Karpas-422 (cell line): ENCODE data around the gene SYNE3. TPM values are rescaled to one million over a fixed set of nuclear protein-coding genes. Genes with fewer than 3 reads are reported as not detected.

Experiments
- DNase-seq: peaks from one replicate; pipeline ENCODE4 v3.0.0-alpha.2; 2015
- H2AFZ ChIP-seq: fragments of 200-600 bp; sonication (generic); 2 replicates; pipeline ENCODE4 v1.6.1; 2014; ENCODE audit warnings: antibody characterized with exemption, low read length, mixed read lengths
- H3K27ac ChIP-seq: fragments of 200-600 bp; sonication (generic); 2 replicates; pipeline ENCODE4 v1.5.1; 2014; ENCODE audit warnings: mild to moderate bottlenecking, low read length, moderate library complexity
- H3K27me3 ChIP-seq: fragments of 200-600 bp; sonication (generic); 2 replicates; pipeline ENCODE4 v1.6.1; 2014; ENCODE audit warnings: low read length, mixed read lengths
- H3K36me3 ChIP-seq: fragments of 200-600 bp; sonication (generic); 2 replicates; pipeline ENCODE4 v1.6.1; 2014; ENCODE audit warnings: low read length, mixed read lengths; ENCODE audit not compliant: insufficient read depth
- H3K4me1 ChIP-seq: fragments of 200-600 bp; sonication (generic); 2 replicates; pipeline ENCODE4 v1.6.1; 2014; ENCODE audit warnings: mild to moderate bottlenecking, low read length, mixed read lengths
- H3K4me2 ChIP-seq: fragments of 200-600 bp; sonication (generic); 2 replicates; pipeline ENCODE4 v1.6.1; 2014; ENCODE audit warnings: low read length, low read depth, mild to moderate bottlenecking; ENCODE audit not compliant: poor library complexity, severe bottlenecking
- H3K4me3 ChIP-seq: fragments of 200-600 bp; sonication (generic); 2 replicates; pipeline ENCODE4 v1.5.1; 2014; ENCODE audit warnings: mild to moderate bottlenecking, antibody characterized with exemption, low read length, mixed read lengths
- H3K79me2 ChIP-seq: fragments of 200-600 bp; sonication (generic); 2 replicates; pipeline ENCODE4 v1.6.1; 2014; ENCODE audit warnings: mild to moderate bottlenecking, low read length, mixed read lengths
- H3K9ac ChIP-seq: fragments of 200-600 bp; sonication (generic); 2 replicates; pipeline ENCODE4 v1.6.0; 2014; ENCODE audit warnings: low read length
- H3K9me2 ChIP-seq: fragments of 200-600 bp; sonication (generic), shearing (Covaris generic); replicated peaks from 2 replicates; pipeline ENCODE4 v1.6.0; 2014; ENCODE audit warnings: mild to moderate bottlenecking, low read length, moderate library complexity; ENCODE audit not compliant: insufficient read depth
- H3K9me3 ChIP-seq: fragments of 300-700, 200-600 bp; sonication (generic); 2 replicates; pipeline ENCODE4 v1.6.1; 2014; ENCODE audit warnings: low read length, mixed read lengths
- H4K20me1 ChIP-seq: fragments of 200-600 bp; sonication (generic); 2 replicates; pipeline ENCODE4 v1.6.1; 2014; ENCODE audit warnings: mild to moderate bottlenecking, antibody characterized with exemption, low read length, low read depth; ENCODE audit not compliant: insufficient read depth
- total RNA-seq: library from RNA; depleted of rRNA; stranded (reverse); fragments of >200 nt; shearing (Covaris generic); gene quantifications from 2 replicates; pipeline ENCODE4 v1.2.3, GENCODE V29; 2014; ENCODE audit warnings: low replicate concordance

Gene SYNE3
- total RNA-seq, 1 experiment from 2014 or later, result 1.8 TPM

DNA sequence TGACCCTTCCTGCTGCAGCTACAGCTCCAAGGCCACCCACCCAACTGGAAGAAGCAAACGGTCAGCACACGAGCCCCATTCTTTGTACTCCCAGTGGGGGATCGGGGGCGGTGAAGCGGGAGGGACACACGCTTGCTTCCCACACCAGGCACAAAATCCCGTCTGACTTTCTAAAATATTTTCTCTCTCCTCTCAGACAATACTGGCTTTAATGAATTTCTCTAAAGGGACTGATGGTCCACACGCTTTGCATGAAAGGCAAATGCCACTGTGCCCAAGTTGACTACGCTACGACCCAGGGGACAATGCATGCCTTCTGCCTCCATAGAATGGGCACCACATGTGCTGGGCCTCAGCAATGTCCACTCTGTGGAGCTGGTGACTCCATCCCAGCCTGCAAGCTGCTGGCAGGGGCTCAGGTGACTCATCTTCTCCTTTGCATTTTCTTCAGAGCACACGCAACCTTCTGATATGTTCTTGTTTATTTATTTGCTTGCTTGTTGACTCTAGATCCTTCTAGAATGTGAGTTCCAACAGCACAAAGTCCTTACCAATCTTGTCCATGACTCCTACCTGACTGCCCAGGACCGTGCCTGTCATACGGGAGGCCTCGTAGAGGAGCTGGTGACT is 15.6 kb downstream of the SYNE3 start:
- Histone ChIP-seq H3K27me3 (no peaks in the 10 kb centered on the region), H3K27ac (no peak overlapping the region), H3K4me3 (no peak overlapping the region), H3K9me3 (no peaks in the 10 kb centered on the region), H3K4me2 (peak overlapping the region; percentile 48), H2AFZ (no peak overlapping the region), H3K9ac (no peak overlapping the region), H3K9me2 (no peaks in the 10 kb centered on the region), H3K36me3 (no peaks in the 10 kb centered on the region), H4K20me1 (no peaks in the 10 kb centered on the region), H3K79me2 (no peaks in the 10 kb centered on the region), H3K4me1 (peaks cover 42% of the 10 kb centered on the region)
- peak; percentile 48 for DNase-seq

- H3K36me3 ChIP-seq, result no peaks in the 10 kb centered on the region
- peak overlapping the region; percentile 48 for H3K4me2 ChIP-seq
- no peak overlapping the region for H3K4me3 ChIP-seq
- H3K9me2 ChIP-seq, result no peaks in the 10 kb centered on the region
- DNase-seq, result no peak
- no peak overlapping the region for H3K9ac ChIP-seq
- H2AFZ ChIP-seq, result no peak overlapping the region
- peaks cover 48% of the 10 kb centered on the region for H3K4me1 ChIP-seq
- no peaks in the 10 kb centered on the region for H3K27me3 ChIP-seq
- H3K27ac ChIP-seq, result no peak overlapping the region
- no peaks in the 10 kb centered on the region for H3K9me3 ChIP-seq
- no peaks in the 10 kb centered on the region for H3K79me2 ChIP-seq
- no peaks in the 10 kb centered on the region for H4K20me1 ChIP-seq
Observed at GRCh38 chr14:95500201-95500681, 16.2 kb downstream of the SYNE3 start.

DNA sequence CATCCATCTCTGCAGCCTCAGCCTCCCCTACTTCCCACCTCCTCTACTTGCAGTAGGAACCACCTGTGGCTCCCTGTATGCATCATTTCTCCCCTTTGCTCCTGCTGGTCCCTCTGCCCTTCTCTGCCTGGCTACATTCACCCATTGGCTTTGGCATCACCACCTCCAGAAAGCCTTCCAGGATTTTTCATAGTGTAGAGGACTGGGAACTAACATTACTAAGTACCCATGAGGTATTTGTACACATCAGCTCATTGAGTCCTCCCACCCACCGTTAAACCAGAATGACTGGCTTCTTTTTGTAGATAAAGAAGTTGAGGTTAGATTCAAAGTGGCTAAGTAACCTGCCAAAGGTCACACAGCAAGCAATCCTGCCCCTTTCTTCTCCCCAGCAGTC is 17.1 kb downstream of the SYNE3 start:
- Histone ChIP-seq H3K9me3 (no peaks in the 10 kb centered on the region), H2AFZ (no peak overlapping the region), H3K36me3 (no peaks in the 10 kb centered on the region), H3K9ac (no peak overlapping the region), H3K79me2 (no peaks in the 10 kb centered on the region), H3K4me1 (peaks cover 50% of the 10 kb centered on the region), H4K20me1 (no peaks in the 10 kb centered on the region), H3K27me3 (no peaks in the 10 kb centered on the region), H3K9me2 (no peaks in the 10 kb centered on the region), H3K4me2 (no peak overlapping the region), H3K27ac (no peak overlapping the region), H3K4me3 (no peak overlapping the region)
- DNase-seq, result no peak

DNA sequence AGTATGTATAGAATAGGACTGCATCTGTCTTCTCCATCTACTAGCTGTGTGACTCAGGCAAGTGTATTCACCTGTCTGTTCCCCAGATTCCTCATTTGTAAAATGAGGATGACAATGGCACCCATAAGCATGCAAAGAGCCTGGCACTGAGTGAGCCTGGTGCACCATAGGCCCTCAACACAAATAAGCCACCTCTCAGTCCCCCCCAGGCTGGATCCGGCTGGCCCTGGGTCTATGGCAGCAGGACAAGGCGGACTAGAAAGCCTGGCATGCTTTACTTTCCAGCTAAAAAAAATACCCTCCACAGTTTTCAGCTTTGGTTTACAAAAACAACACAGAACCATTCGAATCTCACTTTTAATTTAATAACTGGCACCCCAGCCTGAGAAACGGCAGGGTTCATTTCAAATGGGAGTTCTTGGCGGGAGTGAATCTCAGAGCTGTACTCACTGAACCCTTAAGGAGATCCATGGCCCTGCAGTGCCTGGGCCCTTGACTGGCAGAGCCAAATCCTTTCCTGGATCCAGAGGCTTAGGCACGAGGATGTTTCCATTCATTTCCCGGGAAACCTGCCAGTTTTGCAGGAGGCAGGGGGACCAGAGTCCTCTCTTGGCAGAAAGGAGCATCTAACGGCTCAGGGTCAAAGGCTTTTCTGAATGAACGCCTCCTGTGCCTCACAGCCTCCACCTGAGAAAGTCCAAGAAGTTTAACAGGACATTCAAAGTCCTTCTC is 17.7 kb downstream of the SYNE3 start:
- Histone ChIP-seq H3K4me1 (peaks cover 50% of the 10 kb centered on the region), H3K27ac (no peak overlapping the region), H2AFZ (no peak overlapping the region), H4K20me1 (no peaks in the 10 kb centered on the region), H3K9me3 (no peaks in the 10 kb centered on the region), H3K27me3 (no peaks in the 10 kb centered on the region), H3K4me3 (no peak overlapping the region), H3K4me2 (no peak overlapping the region), H3K79me2 (no peaks in the 10 kb centered on the region), H3K9ac (no peak overlapping the region), H3K36me3 (no peaks in the 10 kb centered on the region), H3K9me2 (no peaks in the 10 kb centered on the region)
- DNase-seq, result no peak

GRCh38 chr14:95497561-95498011 is 18.9 kb downstream of the SYNE3 start:
- H3K27ac ChIP-seq, result no peak overlapping the region
- peaks cover 42% of the 10 kb centered on the region for H3K4me1 ChIP-seq
- no peak overlapping the region for H3K4me2 ChIP-seq
- H3K9ac ChIP-seq, result no peak overlapping the region
- no peak overlapping the region for H3K4me3 ChIP-seq
- DNase-seq, result peak; percentile 66
- H3K9me2 ChIP-seq, result no peaks in the 10 kb centered on the region
- no peaks in the 10 kb centered on the region for H3K79me2 ChIP-seq
- no peaks in the 10 kb centered on the region for H3K9me3 ChIP-seq
- H2AFZ ChIP-seq, result no peak overlapping the region
- no peaks in the 10 kb centered on the region for H3K27me3 ChIP-seq
- no peaks in the 10 kb centered on the region for H4K20me1 ChIP-seq
- no peaks in the 10 kb centered on the region for H3K36me3 ChIP-seq

- DNase-seq, result no peak
- Histone ChIP-seq H3K9ac (no peak overlapping the region), H3K4me3 (no peak overlapping the region), H2AFZ (no peak overlapping the region), H3K4me1 (peaks cover 42% of the 10 kb centered on the region), H3K27ac (no peak overlapping the region), H3K36me3 (no peaks in the 10 kb centered on the region), H3K9me3 (no peaks in the 10 kb centered on the region), H3K27me3 (no peaks in the 10 kb centered on the region), H3K79me2 (no peaks in the 10 kb centered on the region), H4K20me1 (no peaks in the 10 kb centered on the region), H3K4me2 (no peak overlapping the region), H3K9me2 (no peaks in the 10 kb centered on the region)
Observed at GRCh38 chr14:95496690-95497259, 19.7 kb downstream of the SYNE3 start.

GRCh38 chr14:95496111-95496681 is 20.3 kb downstream of the SYNE3 start:
- H3K36me3 ChIP-seq, result no peaks in the 10 kb centered on the region
- no peaks in the 10 kb centered on the region for H3K27me3 ChIP-seq
- H3K79me2 ChIP-seq, result no peaks in the 10 kb centered on the region
- H3K4me2 ChIP-seq, result no peak overlapping the region
- H3K9ac ChIP-seq, result no peak overlapping the region; the same call in 1 of the 2 replicates
- peaks cover 40% of the 10 kb centered on the region for H3K4me1 ChIP-seq
- H3K9me2 ChIP-seq, result no peaks in the 10 kb centered on the region
- no peak for DNase-seq
- no peaks in the 10 kb centered on the region for H4K20me1 ChIP-seq
- no peak overlapping the region for H3K4me3 ChIP-seq
- H3K27ac ChIP-seq, result no peak overlapping the region
- no peaks in the 10 kb centered on the region for H3K9me3 ChIP-seq
- H2AFZ ChIP-seq, result peak overlapping the region; percentile 55; the same call in 1 of the 2 replicates

- peak overlapping the region; percentile 23 for H3K9ac ChIP-seq
- H4K20me1 ChIP-seq, result no peaks in the 10 kb centered on the region
- DNase-seq, result peak; percentile 75
- peaks cover 34% of the 10 kb centered on the region for H3K4me1 ChIP-seq
- no peaks in the 10 kb centered on the region for H3K9me3 ChIP-seq
- H3K9me2 ChIP-seq, result no peaks in the 10 kb centered on the region
- H3K27me3 ChIP-seq, result no peaks in the 10 kb centered on the region
- no peaks in the 10 kb centered on the region for H3K36me3 ChIP-seq
- no peaks in the 10 kb centered on the region for H3K79me2 ChIP-seq
- no peak overlapping the region for H3K4me2 ChIP-seq
- peak overlapping the region; percentile 55 for H2AFZ ChIP-seq
- no peak overlapping the region for H3K27ac ChIP-seq
- H3K4me3 ChIP-seq, result no peak overlapping the region
Observed at GRCh38 chr14:95495538-95496025, 20.9 kb downstream of the SYNE3 start.
